Right atrium auricular region (tissue), 2 donors: ENCODE results near the gene EXTL2. TPM values are rescaled to one million over a fixed set of nuclear protein-coding genes. Genes with fewer than 3 reads are reported as not detected.

ENCODE experiments used
- DNase-seq: peaks from one replicate; pipeline ENCODE4 v3.0.0-alpha.2; 2019; ENCODE audit warnings: low spot score
- H3K27ac ChIP-seq, 2 donors: fragments of 200-600 bp; sonication (generic); 1 replicate in 1 of 2; 2 replicates in 1 of 2; pipeline ENCODE4 v1.5.1; 2016 to 2019
- H3K27me3 ChIP-seq, 2 donors: fragments of 200-600 bp; sonication (generic); one replicate each; pipeline versions ENCODE4 v1.5.1 to v1.6.0; 2017 to 2019
- H3K36me3 ChIP-seq: fragments of 200-600 bp; sonication (generic); one replicate; pipeline ENCODE4 v1.5.1; 2016
- H3K4me1 ChIP-seq, 2 donors: fragments of 200-600 bp; sonication (generic); one replicate each; pipeline versions ENCODE4 v1.5.1 to v1.6.0; 2017 to 2019
- H3K4me3 ChIP-seq, 2 donors: fragments of 200-600 bp; sonication (generic); 1 replicate in 1 of 2; 2 replicates in 1 of 2; pipeline ENCODE4 v1.5.1; 2017 to 2019; ENCODE audit warnings: mild to moderate bottlenecking in 1 of 2, moderate library complexity in 1 of 2
- H3K9me3 ChIP-seq, 2 donors: fragments of 200-600 bp; sonication (generic); one replicate each; pipeline ENCODE4 v1.5.1; 2019
- CTCF ChIP-seq, 2 donors: fragments of 200-600 bp; sonication (generic); IDR thresholded peaks; one replicate each; pipeline ENCODE4 v1.5.1; 2019; ENCODE audit warnings: antibody characterized with exemption in 2 of 2
- total RNA-seq, 2 donors: library from RNA; depleted of rRNA; stranded (reverse); fragments of >200 nt; gene quantifications; one replicate each; pipeline ENCODE4 v1.1.0, GENCODE V29; 2016

The EXTL2 gene, protein sequence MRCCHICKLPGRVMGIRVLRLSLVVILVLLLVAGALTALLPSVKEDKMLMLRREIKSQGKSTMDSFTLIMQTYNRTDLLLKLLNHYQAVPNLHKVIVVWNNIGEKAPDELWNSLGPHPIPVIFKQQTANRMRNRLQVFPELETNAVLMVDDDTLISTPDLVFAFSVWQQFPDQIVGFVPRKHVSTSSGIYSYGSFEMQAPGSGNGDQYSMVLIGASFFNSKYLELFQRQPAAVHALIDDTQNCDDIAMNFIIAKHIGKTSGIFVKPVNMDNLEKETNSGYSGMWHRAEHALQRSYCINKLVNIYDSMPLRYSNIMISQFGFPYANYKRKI
- 1 to 10 TPM; 6.3 to 9.5 TPM for total RNA-seq

DNA sequence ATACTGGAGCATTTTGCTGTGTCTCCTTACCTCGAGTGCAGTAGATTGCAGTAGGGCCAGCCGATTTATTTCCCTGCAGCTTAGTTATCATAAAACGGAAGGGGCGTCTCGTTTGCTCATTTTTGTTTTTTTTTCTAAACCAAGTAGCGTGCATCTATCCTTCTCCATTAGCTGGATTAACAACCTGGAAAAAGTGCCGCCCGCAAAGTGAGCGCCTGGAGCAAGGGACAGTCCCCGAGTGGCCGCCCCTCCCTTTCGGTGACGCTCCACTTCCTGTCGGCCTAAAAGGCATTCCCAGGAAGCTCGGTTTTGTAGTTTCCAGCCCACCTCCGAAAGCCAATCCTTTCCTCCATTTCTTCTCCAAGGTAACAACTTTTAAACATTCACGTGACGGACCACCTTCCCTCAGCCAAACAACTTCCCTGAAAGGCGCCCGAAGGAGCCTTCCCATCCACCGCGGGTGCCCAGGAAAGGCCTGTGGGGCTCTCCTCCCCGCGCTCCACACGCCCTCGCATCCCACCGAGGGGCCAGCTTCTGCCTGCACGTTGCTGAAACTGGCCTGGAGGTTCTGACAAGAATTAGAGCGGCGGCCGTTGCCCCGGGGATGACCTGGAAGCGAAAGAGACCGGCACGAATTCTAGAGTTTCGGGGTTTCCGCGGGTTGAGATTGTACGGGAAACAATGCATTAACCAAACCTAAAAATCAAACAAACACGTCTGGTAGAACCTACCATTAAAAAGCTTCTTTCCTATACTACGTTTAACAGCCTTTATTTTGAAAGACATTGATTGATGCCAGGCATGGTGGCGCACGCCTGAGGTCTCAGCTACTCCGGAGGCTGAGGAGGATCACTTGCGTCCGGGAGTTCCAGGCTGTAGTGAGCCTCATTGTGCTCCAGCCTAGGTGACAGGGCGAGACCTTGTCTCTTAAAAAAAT, at the start of gene EXTL2:
TSS of gene EXTL2 (minus strand) at position 240 of the 937 bp plus-strand sequence. CDS start 6,085 bp downstream, outside the sequence.
- H3K36me3 ChIP-seq, result no peaks in the 10 kb centered on the region
- no peak for TF ChIP-seq CTCF (IDR thresholded peaks at IDR 0.05)
- H3K4me1 ChIP-seq, result peaks cover 0 to 21% of the 10 kb centered on the region in 2 donors
- no peaks in the 10 kb centered on the region for H3K9me3 ChIP-seq
- H3K4me3 ChIP-seq, result peak within 1 kb of the TSS; percentile 63 to 66
- peak; percentile 88 for DNase-seq
- peak within 1 kb of the TSS; percentile 94 to 96 for H3K27ac ChIP-seq
- H3K27me3 ChIP-seq, result no peaks in the 10 kb centered on the region

DNA sequence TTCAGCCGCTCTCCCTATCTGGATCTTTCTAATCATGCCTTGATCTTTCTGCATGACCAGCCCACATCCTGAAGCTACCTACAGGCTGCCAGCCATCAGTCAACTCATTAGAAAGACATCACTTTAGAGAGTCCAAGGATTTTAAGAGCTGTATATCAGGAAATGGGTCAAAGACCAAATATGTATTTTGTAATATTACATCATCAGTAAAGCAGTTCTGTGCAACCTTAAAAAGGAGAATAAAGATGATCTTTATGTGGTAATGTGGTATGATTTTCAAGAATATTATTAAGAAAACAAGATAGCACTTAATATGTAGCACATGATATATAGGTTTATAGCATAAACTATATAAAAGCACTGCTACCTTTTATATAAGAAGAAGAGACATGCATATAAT, 48.9 kb upstream of the EXTL2 start:
- TF ChIP-seq CTCF (IDR thresholded peaks at IDR 0.05), result no peak
- DNase-seq, result no peak
- Histone ChIP-seq H3K36me3 (peaks cover 10% of the 10 kb centered on the region), H3K27ac (no peak overlapping the region), H3K4me1 (no peaks in the 10 kb centered on the region), H3K9me3 (no peaks in the 10 kb centered on the region), H3K4me3 (no peak overlapping the region), H3K27me3 (no peaks in the 10 kb centered on the region)

- no peak for TF ChIP-seq CTCF (IDR thresholded peaks at IDR 0.05)
- DNase-seq, result no peak
- Histone ChIP-seq H3K9me3 (no peaks in the 10 kb centered on the region), H3K27ac (no peak overlapping the region), H3K27me3 (no peaks in the 10 kb centered on the region), H3K4me3 (no peak overlapping the region), H3K36me3 (peaks cover 10% of the 10 kb centered on the region), H3K4me1 (no peaks in the 10 kb centered on the region)
These were observed 47.8 kb upstream of the EXTL2 start for GRCh38 chr1:100942304-100943046.

GRCh38 chr1:100941580-100942216, 47.1 kb upstream of the EXTL2 start:
- Histone ChIP-seq H3K4me3 (no peak overlapping the region), H3K27ac (no peak overlapping the region), H3K4me1 (no peaks in the 10 kb centered on the region), H3K27me3 (no peaks in the 10 kb centered on the region), H3K36me3 (peaks cover 10% of the 10 kb centered on the region), H3K9me3 (no peaks in the 10 kb centered on the region)
- no peak for DNase-seq
- no peak for TF ChIP-seq CTCF (IDR thresholded peaks at IDR 0.05)

DNA sequence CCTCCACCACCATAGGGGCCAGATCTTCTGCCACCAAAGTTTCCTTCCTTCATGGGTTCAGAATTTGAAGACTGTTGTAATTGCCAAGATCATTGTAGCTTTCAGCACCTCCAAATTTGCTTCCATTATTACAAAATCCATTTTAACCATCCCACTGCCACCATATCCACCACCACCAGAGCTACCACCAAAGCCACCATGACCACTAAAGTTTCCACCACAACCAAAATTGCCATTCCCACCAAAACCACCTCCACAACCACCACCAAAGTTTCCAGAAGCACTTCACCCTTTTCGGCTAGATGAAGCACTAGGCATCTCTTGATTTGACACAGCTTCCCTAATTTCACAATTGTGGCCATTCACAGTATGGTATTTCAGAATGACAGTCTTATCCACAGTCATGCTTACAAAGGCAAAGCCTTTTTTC, 46.5 kb upstream of the EXTL2 start:
- H3K9me3 ChIP-seq, result no peaks in the 10 kb centered on the region
- no peaks in the 10 kb centered on the region for H3K27me3 ChIP-seq
- H3K4me3 ChIP-seq, result no peak overlapping the region
- H3K4me1 ChIP-seq, result no peaks in the 10 kb centered on the region
- no peak overlapping the region for H3K27ac ChIP-seq
- DNase-seq, result no peak
- no peak for TF ChIP-seq CTCF (IDR thresholded peaks at IDR 0.05)
- peaks cover 10% of the 10 kb centered on the region for H3K36me3 ChIP-seq
